Stimulated activated naive B cell treated with anti-CD40 and anti-IgM and Interleukin-4, amounts not matched to agents 10 μg/mL and 1 μg/mL and 100 μg/mL, for 72 hours (primary cell): ENCODE measurements around the gene ECPAS.
"Not testable (repeated sequence)": the region's sequence is repeated elsewhere in the genome, so short reads cannot be mapped to it uniquely, and the experiment has no call there.

Source experiments
- ATAC-seq, 2 donors: fragments of 150-1000 bp; cut with Tn5 transposase; replicated peaks; 2 replicates each; pipeline ENCODE4 v1.10.0; 2021; ENCODE audit warnings: moderate library complexity in 1 of 2
- DNase-seq: peaks from one replicate; pipeline ENCODE4 v3.0.0; 2021
- H3K27ac Mint-ChIP-seq: one replicate; pipeline ENCODE4 v1.8.0; 2022; ENCODE audit warnings: mild to moderate bottlenecking, mixed read lengths
- H3K27me3 Mint-ChIP-seq, 2 donors: one replicate each; pipeline ENCODE4 v1.8.0; 2022; ENCODE audit warnings: mixed read lengths in 2 of 2
- H3K36me3 Mint-ChIP-seq, 2 donors: one replicate each; pipeline ENCODE4 v1.8.0; 2022; ENCODE audit warnings: mixed read lengths in 2 of 2, mild to moderate bottlenecking in 1 of 2
- H3K4me1 Mint-ChIP-seq, 2 donors: one replicate each; pipeline ENCODE4 v1.8.0; 2022; ENCODE audit warnings: mixed read lengths in 2 of 2, mild to moderate bottlenecking in 1 of 2
- H3K4me3 Mint-ChIP-seq, 2 donors: one replicate each; pipeline ENCODE4 v1.8.0; 2022; ENCODE audit warnings: mild to moderate bottlenecking in 2 of 2, mixed read lengths in 2 of 2, moderate library complexity in 1 of 2
- H3K9me3 Mint-ChIP-seq, 2 donors: one replicate each; pipeline ENCODE4 v1.8.0; 2022; ENCODE audit warnings: mixed read lengths in 2 of 2, mild to moderate bottlenecking in 1 of 2

The ECPAS gene

GRCh38 chr9:111455638-111456037 is 28.5 kb downstream of the ECPAS start:
- H3K4me3 Mint-ChIP-seq: no peak overlapping the region
- no peak for DNase-seq
- no peak for ATAC-seq
- peaks cover 14 to 48% of the 10 kb centered on the region in 2 donors for H3K4me1 Mint-ChIP-seq
- peaks cover 6 to 8% of the 10 kb centered on the region in 2 donors for H3K36me3 Mint-ChIP-seq
- H3K27ac Mint-ChIP-seq: no peak overlapping the region
- H3K27me3 Mint-ChIP-seq: no peaks in the 10 kb centered on the region
- H3K9me3 Mint-ChIP-seq: no peaks in the 10 kb centered on the region

GRCh38 chr9:111454751-111455150 is 29.4 kb downstream of the ECPAS start:
- H3K36me3 Mint-ChIP-seq: peaks cover 10 to 15% of the 10 kb centered on the region in 2 donors
- H3K9me3 Mint-ChIP-seq: no peaks in the 10 kb centered on the region
- H3K27ac Mint-ChIP-seq: no peak overlapping the region
- H3K27me3 Mint-ChIP-seq: no peaks in the 10 kb centered on the region
- H3K4me3 Mint-ChIP-seq: no peak overlapping the region
- DNase-seq (no peak), ATAC-seq (no peak)
- peaks cover 15 to 48% of the 10 kb centered on the region in 2 donors for H3K4me1 Mint-ChIP-seq

- ATAC-seq (no peak), DNase-seq (no peak)
- H3K36me3 Mint-ChIP-seq: peaks cover 16 to 25% of the 10 kb centered on the region in 2 donors
- peaks cover 7 to 27% of the 10 kb centered on the region in 2 donors for H3K4me1 Mint-ChIP-seq
- no peak overlapping the region for H3K27ac Mint-ChIP-seq
- H3K9me3 Mint-ChIP-seq: no peaks in the 10 kb centered on the region
- no peaks in the 10 kb centered on the region for H3K27me3 Mint-ChIP-seq
- no peak overlapping the region for H3K4me3 Mint-ChIP-seq
Measured at GRCh38 chr9:111451570-111451969, 32.6 kb downstream of the ECPAS start.

- H3K27me3 Mint-ChIP-seq: no peaks in the 10 kb centered on the region
- H3K4me1 Mint-ChIP-seq: peaks cover 6 to 20% of the 10 kb centered on the region in 2 donors
- no peak for ATAC-seq
- peaks cover 23 to 38% of the 10 kb centered on the region in 2 donors for H3K36me3 Mint-ChIP-seq
- no peaks in the 10 kb centered on the region for H3K9me3 Mint-ChIP-seq
- H3K27ac Mint-ChIP-seq: no peak overlapping the region
- no peak overlapping the region for H3K4me3 Mint-ChIP-seq
- DNase-seq: no peak
Measured at GRCh38 chr9:111450124-111450523, 34.1 kb downstream of the ECPAS start.

GRCh38 chr9:111449705-111450104 is 34.5 kb downstream of the ECPAS start:
- ATAC-seq: no peak
- no peaks in the 10 kb centered on the region for H3K27me3 Mint-ChIP-seq
- peaks cover 25 to 42% of the 10 kb centered on the region in 2 donors for H3K36me3 Mint-ChIP-seq
- no peak overlapping the region for H3K27ac Mint-ChIP-seq
- no peak for DNase-seq
- H3K4me3 Mint-ChIP-seq: no peak overlapping the region
- peaks cover 6 to 17% of the 10 kb centered on the region in 2 donors for H3K4me1 Mint-ChIP-seq
- no peaks in the 10 kb centered on the region for H3K9me3 Mint-ChIP-seq

GRCh38 chr9:111445799-111446198 is 38.4 kb downstream of the ECPAS start:
- not testable (repeated sequence) for H3K27me3 Mint-ChIP-seq, H3K9me3 Mint-ChIP-seq, H3K4me1 Mint-ChIP-seq, H3K27ac Mint-ChIP-seq, DNase-seq, H3K4me3 Mint-ChIP-seq, ATAC-seq
- peaks cover 26 to 55% of the 10 kb centered on the region in 2 donors for H3K36me3 Mint-ChIP-seq

- Mint-ChIP-seq H3K27ac (no peak overlapping the region), H3K4me1 (no peaks in the 10 kb centered on the region), H3K9me3 (no peaks in the 10 kb centered on the region), H3K4me3 (no peak overlapping the region), H3K36me3 (peaks cover 34 to 63% of the 10 kb centered on the region in 2 donors), H3K27me3 (no peaks in the 10 kb centered on the region)
- ATAC-seq (no peak), DNase-seq (no peak)
Measured at GRCh38 chr9:111443454-111443853, 40.7 kb downstream of the ECPAS start.

- peaks cover 36 to 62% of the 10 kb centered on the region in 2 donors for H3K36me3 Mint-ChIP-seq
- no peak overlapping the region for H3K27ac Mint-ChIP-seq
Measured at GRCh38 chr9:111442360-111443027, 41.7 kb downstream of the ECPAS start.

GRCh38 chr9:111440226-111440625 is 44.0 kb downstream of the ECPAS start:
- Mint-ChIP-seq H3K4me1 (no peaks in the 10 kb centered on the region), H3K36me3 (peaks cover 31 to 52% of the 10 kb centered on the region in 2 donors)

More at GRCh38 chr9:111442360-111443027, 41.7 kb downstream of the ECPAS start:
- Mint-ChIP-seq H3K4me1 (no peaks in the 10 kb centered on the region), H3K9me3 (no peaks in the 10 kb centered on the region), H3K27me3 (no peaks in the 10 kb centered on the region), H3K4me3 (no peak overlapping the region)
- DNase-seq (no peak), ATAC-seq (no peak)

GRCh38 chr9:111438541-111439235 is 45.5 kb downstream of the ECPAS start:
- H3K27ac Mint-ChIP-seq: no peak overlapping the region
- peaks cover 26 to 43% of the 10 kb centered on the region in 2 donors for H3K36me3 Mint-ChIP-seq
- DNase-seq (no peak), ATAC-seq (no peak)
- H3K4me1 Mint-ChIP-seq: no peaks in the 10 kb centered on the region
- H3K9me3 Mint-ChIP-seq: no peaks in the 10 kb centered on the region
- no peaks in the 10 kb centered on the region for H3K27me3 Mint-ChIP-seq
- no peak overlapping the region for H3K4me3 Mint-ChIP-seq

More at GRCh38 chr9:111440226-111440625, 44.0 kb downstream of the ECPAS start:
- H3K27ac Mint-ChIP-seq: no peak overlapping the region
- no peak for ATAC-seq
- no peak overlapping the region for H3K4me3 Mint-ChIP-seq
- no peaks in the 10 kb centered on the region for H3K27me3 Mint-ChIP-seq
- no peaks in the 10 kb centered on the region for H3K9me3 Mint-ChIP-seq
- no peak for DNase-seq

GRCh38 chr9:111436571-111436970 is 47.6 kb downstream of the ECPAS start:
- Mint-ChIP-seq H3K4me1 (no peaks in the 10 kb centered on the region), H3K36me3 (peaks cover 33 to 41% of the 10 kb centered on the region in 2 donors), H3K27ac (no peak overlapping the region), H3K27me3 (no peaks in the 10 kb centered on the region), H3K4me3 (no peak overlapping the region), H3K9me3 (no peaks in the 10 kb centered on the region)
- no peak for ATAC-seq
- no peak for DNase-seq

GRCh38 chr9:111433082-111433481 is 51.1 kb downstream of the ECPAS start:
- Mint-ChIP-seq H3K36me3 (peaks cover 24 to 34% of the 10 kb centered on the region in 2 donors), H3K27me3 (no peaks in the 10 kb centered on the region), H3K4me3 (no peak overlapping the region), H3K9me3 (no peaks in the 10 kb centered on the region), H3K4me1 (no peaks in the 10 kb centered on the region), H3K27ac (no peak overlapping the region)
- DNase-seq (no peak), ATAC-seq (no peak)

- peaks cover 28 to 44% of the 10 kb centered on the region in 2 donors for H3K36me3 Mint-ChIP-seq
- no peaks in the 10 kb centered on the region for H3K27me3 Mint-ChIP-seq
- H3K4me3 Mint-ChIP-seq: no peak overlapping the region
- H3K27ac Mint-ChIP-seq: no peak overlapping the region
- H3K9me3 Mint-ChIP-seq: no peaks in the 10 kb centered on the region
- ATAC-seq (no peak), DNase-seq (no peak)
- peaks cover 0 to 6% of the 10 kb centered on the region in 2 donors for H3K4me1 Mint-ChIP-seq
Measured at GRCh38 chr9:111431684-111432083, 52.5 kb downstream of the ECPAS start.

GRCh38 chr9:111429175-111429574 is 55.0 kb downstream of the ECPAS start:
- Mint-ChIP-seq H3K27me3 (no peaks in the 10 kb centered on the region), H3K36me3 (peaks cover 33 to 53% of the 10 kb centered on the region in 2 donors), H3K4me1 (peaks cover 0 to 10% of the 10 kb centered on the region in 2 donors), H3K27ac (no peak overlapping the region), H3K4me3 (no peak overlapping the region), H3K9me3 (no peaks in the 10 kb centered on the region)
- no peak for ATAC-seq
- no peak for DNase-seq

GRCh38 chr9:111427186-111427585 is 57.0 kb downstream of the ECPAS start:
- peaks cover 42 to 63% of the 10 kb centered on the region in 2 donors for H3K36me3 Mint-ChIP-seq
- no peak for ATAC-seq

More at GRCh38 chr9:111427186-111427585, 57.0 kb downstream of the ECPAS start:
- Mint-ChIP-seq H3K4me1 (peaks cover 0 to 10% of the 10 kb centered on the region in 2 donors), H3K27ac (no peak overlapping the region), H3K27me3 (no peaks in the 10 kb centered on the region), H3K4me3 (no peak overlapping the region), H3K9me3 (no peaks in the 10 kb centered on the region)
- DNase-seq: no peak
